HG02840 (cell line): ENCODE results near the gene HOXB3.
"Not testable (repeated sequence)": the region's sequence is repeated elsewhere in the genome, so short reads cannot be mapped to it uniquely, and the experiment has no call there.

Source experiments
- ATAC-seq: cut with Tn5 transposase; IDR thresholded peaks from one replicate; pipeline ENCODE4 v1.9.1; 2021; ENCODE audit warnings: mild to moderate bottlenecking, moderate library complexity, moderate number of reproducible peaks; ENCODE audit not compliant: unreplicated experiment, low FRiP score

The HOXB3 gene

GRCh38 chr17:48548523-48549280, 41.3 kb downstream of the HOXB3 start:
- no peak for ATAC-seq

- no peak for ATAC-seq
These were observed 42.1 kb downstream of the HOXB3 start for GRCh38 chr17:48547808-48548522.

- no peak for ATAC-seq
These were observed 42.9 kb downstream of the HOXB3 start for GRCh38 chr17:48546924-48547807.

- no peak for ATAC-seq
These were observed 43.7 kb downstream of the HOXB3 start for GRCh38 chr17:48546137-48546923.

- ATAC-seq: no peak
These were observed 44.5 kb downstream of the HOXB3 start for GRCh38 chr17:48545539-48545938.

- ATAC-seq: no peak
These were observed 45.0 kb downstream of the HOXB3 start, which contains the start of gene HOXB2 for GRCh38 chr17:48545022-48545375. Gene HOXB2, minus strand, starts transcription at chr17:48545109. Its CDS starts 198 bp downstream, at chr17:48544911.

GRCh38 chr17:48544349-48545021, 45.6 kb downstream of the HOXB3 start:
- ATAC-seq: no peak

- no peak for ATAC-seq
These were observed 46.1 kb downstream of the HOXB3 start for GRCh38 chr17:48543854-48544348.

- ATAC-seq: no peak
These were observed 46.8 kb downstream of the HOXB3 start for GRCh38 chr17:48543107-48543853.

- no peak for ATAC-seq
These were observed 47.3 kb downstream of the HOXB3 start for GRCh38 chr17:48542698-48543106.

GRCh38 chr17:48542114-48542656, 47.9 kb downstream of the HOXB3 start:
- ATAC-seq: no peak

- no peak for ATAC-seq
These were observed 48.4 kb downstream of the HOXB3 start for GRCh38 chr17:48541577-48542113.

- no peak for ATAC-seq
These were observed 48.9 kb downstream of the HOXB3 start for GRCh38 chr17:48541036-48541576.

- ATAC-seq: no peak
These were observed 49.8 kb downstream of the HOXB3 start for GRCh38 chr17:48540213-48540612.

- ATAC-seq: no peak
These were observed 50.9 kb downstream of the HOXB3 start for GRCh38 chr17:48539177-48539576.

- ATAC-seq: no peak
These were observed 52.7 kb downstream of the HOXB3 start for GRCh38 chr17:48537316-48537715.

GRCh38 chr17:48535793-48536559, 54.1 kb downstream of the HOXB3 start:
- ATAC-seq: not testable (repeated sequence)
